ENCODE measurements around the gene NPHP4.

- no peak for TF ChIP-seq CTCF (IDR thresholded peaks at IDR 0.05 in 4 of 5, conservative IDR thresholded peaks at IDR 0.05 in 1 of 5)
- no peak for TF ChIP-seq POLR2A (IDR thresholded peaks at IDR 0.05)
Measured at GRCh38 chr1:5978452-5978851, 13.8 kb downstream of the NPHP4 start.
